ENCODE data around the gene NBEAL2.

- TF ChIP-seq CTCF (IDR thresholded peaks at IDR 0.05; ENCODE audit: insufficient read depth, low read depth, low read length) = no peak
- no peak for TF ChIP-seq EZH2 (IDR thresholded peaks at IDR 0.05; ENCODE audit: insufficient read depth, low read length)
Observed at GRCh38 chr3:47010111-47010712, 30.7 kb downstream of the NBEAL2 start.

Data from astrocyte (in vitro differentiated cells and primary cell).